DND-41 (cell line): Measurements from ENCODE around the gene CDKN2B-AS1.

Experiments used
- ATAC-seq: fragments of 200-7000 bp; cut with Tn5 transposase; 3 replicates; pipeline ENCODE4 v1.9.1; 2021; ENCODE audit warnings: low read depth; ENCODE audit not compliant: insufficient read depth
- DNase-seq: peaks from one replicate; pipeline ENCODE4 v3.0.0-alpha.2; 2020
- H2AFZ ChIP-seq: 2 replicates; pipeline ENCODE4 v1.6.0; 2012; ENCODE audit warnings: low read depth, low read length
- H3K27ac ChIP-seq: 2 replicates; pipeline ENCODE4 v1.5.1; 2012; ENCODE audit warnings: low read length, inconsistent platforms
- H3K27me3 ChIP-seq: fragments of 200-600 bp; sonication (generic); 2 replicates; pipeline ENCODE4 v1.6.0; 2012; ENCODE audit warnings: low read length, mild to moderate bottlenecking, inconsistent platforms; ENCODE audit not compliant: insufficient read depth, poor library complexity
- H3K36me3 ChIP-seq: 2 replicates; pipeline ENCODE4 v1.5.1; 2012; ENCODE audit warnings: low read length, inconsistent platforms; ENCODE audit not compliant: insufficient read depth
- H3K4me1 ChIP-seq: 2 replicates; pipeline ENCODE4 v1.5.1; 2012; ENCODE audit warnings: mild to moderate bottlenecking, low read length; ENCODE audit not compliant: insufficient read depth
- H3K4me2 ChIP-seq: 2 replicates; pipeline ENCODE4 v1.6.0; 2012; ENCODE audit warnings: mild to moderate bottlenecking, moderate library complexity, low read length, inconsistent platforms; ENCODE audit not compliant: insufficient read depth
- H3K4me3 ChIP-seq, 2 experiments: fragments of 200-600 bp in 1 of 2; shearing (Covaris generic) in 1 of 2; 2 replicates each; pipeline ENCODE4 v1.5.1; 2012 to 2016; ENCODE audit warnings: inconsistent platforms in 2 of 2, low read length in 2 of 2, mild to moderate bottlenecking in 2 of 2, low read depth in 1 of 2, moderate library complexity in 1 of 2
- H3K79me2 ChIP-seq: 2 replicates; pipeline ENCODE4 v1.6.0; 2012; ENCODE audit warnings: low read length, inconsistent platforms; ENCODE audit not compliant: insufficient read depth
- H3K9ac ChIP-seq: 2 replicates; pipeline ENCODE4 v1.6.0; 2012; ENCODE audit warnings: low read depth, mild to moderate bottlenecking, inconsistent platforms, low read length, moderate library complexity
- H3K9me3 ChIP-seq: 2 replicates; pipeline ENCODE4 v1.5.1; 2012; ENCODE audit warnings: low read length, moderate library complexity, mild to moderate bottlenecking, inconsistent platforms; ENCODE audit not compliant: insufficient read depth, severe bottlenecking
- H4K20me1 ChIP-seq: 2 replicates; pipeline ENCODE4 v1.6.0; 2012; ENCODE audit warnings: low read length; ENCODE audit not compliant: insufficient read depth
- EZH2 ChIP-seq: IDR thresholded peaks from 3 replicates; pipeline ENCODE4 v1.6.1; 2012; ENCODE audit warnings: borderline replicate concordance, low read depth, mild to moderate bottlenecking, moderate library complexity, low read length, inconsistent platforms; ENCODE audit not compliant: severe bottlenecking
- TF ChIP-seq, protein P1 (sequence below): IDR thresholded peaks from 2 replicates; pipeline ENCODE4 v1.5.1; 2012; ENCODE audit warnings: borderline replicate concordance, low read length, moderate library complexity, mild to moderate bottlenecking; ENCODE audit not compliant: poor library complexity, severe bottlenecking; ENCODE audit errors: extremely low read depth

The CDKN2B-AS1 gene

DNA sequence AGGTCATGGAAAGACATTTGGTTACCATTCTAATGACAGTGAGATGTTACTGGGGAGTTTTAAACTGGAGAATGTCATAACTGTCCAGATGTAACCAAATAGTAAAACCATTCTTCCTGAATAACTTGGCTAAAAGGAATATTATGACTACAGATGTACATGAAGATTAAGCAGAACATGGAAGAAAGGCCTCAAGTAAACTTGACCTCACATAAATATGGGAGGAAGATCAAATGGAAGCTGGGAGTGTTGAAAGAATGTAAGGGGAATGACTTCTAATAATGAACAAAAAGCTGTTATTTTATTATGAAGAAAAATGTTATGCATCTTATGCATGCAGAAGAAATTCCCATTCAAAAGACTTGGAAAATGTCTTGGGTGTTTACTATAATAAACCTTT, 122.2 kb downstream of the CDKN2B-AS1 start:
- H3K4me2 ChIP-seq, result no peak overlapping the region
- DNase-seq (no peak), ATAC-seq (no peak)
- no peaks in the 10 kb centered on the region for H3K4me1 ChIP-seq
- no peak overlapping the region for H3K4me3 ChIP-seq
- no peaks in the 10 kb centered on the region for H3K36me3 ChIP-seq
- no peak overlapping the region for H2AFZ ChIP-seq
- no peak for TF ChIP-seq EZH2
- TF ChIP-seq, protein P1, sequence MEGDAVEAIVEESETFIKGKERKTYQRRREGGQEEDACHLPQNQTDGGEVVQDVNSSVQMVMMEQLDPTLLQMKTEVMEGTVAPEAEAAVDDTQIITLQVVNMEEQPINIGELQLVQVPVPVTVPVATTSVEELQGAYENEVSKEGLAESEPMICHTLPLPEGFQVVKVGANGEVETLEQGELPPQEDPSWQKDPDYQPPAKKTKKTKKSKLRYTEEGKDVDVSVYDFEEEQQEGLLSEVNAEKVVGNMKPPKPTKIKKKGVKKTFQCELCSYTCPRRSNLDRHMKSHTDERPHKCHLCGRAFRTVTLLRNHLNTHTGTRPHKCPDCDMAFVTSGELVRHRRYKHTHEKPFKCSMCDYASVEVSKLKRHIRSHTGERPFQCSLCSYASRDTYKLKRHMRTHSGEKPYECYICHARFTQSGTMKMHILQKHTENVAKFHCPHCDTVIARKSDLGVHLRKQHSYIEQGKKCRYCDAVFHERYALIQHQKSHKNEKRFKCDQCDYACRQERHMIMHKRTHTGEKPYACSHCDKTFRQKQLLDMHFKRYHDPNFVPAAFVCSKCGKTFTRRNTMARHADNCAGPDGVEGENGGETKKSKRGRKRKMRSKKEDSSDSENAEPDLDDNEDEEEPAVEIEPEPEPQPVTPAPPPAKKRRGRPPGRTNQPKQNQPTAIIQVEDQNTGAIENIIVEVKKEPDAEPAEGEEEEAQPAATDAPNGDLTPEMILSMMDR, result no peak
- no peaks in the 10 kb centered on the region for H3K9me3 ChIP-seq
- H3K9ac ChIP-seq, result no peak overlapping the region
- no peaks in the 10 kb centered on the region for H4K20me1 ChIP-seq
- no peaks in the 10 kb centered on the region for H3K79me2 ChIP-seq
- no peaks in the 10 kb centered on the region for H3K27me3 ChIP-seq
- H3K27ac ChIP-seq, result no peak overlapping the region

DNA sequence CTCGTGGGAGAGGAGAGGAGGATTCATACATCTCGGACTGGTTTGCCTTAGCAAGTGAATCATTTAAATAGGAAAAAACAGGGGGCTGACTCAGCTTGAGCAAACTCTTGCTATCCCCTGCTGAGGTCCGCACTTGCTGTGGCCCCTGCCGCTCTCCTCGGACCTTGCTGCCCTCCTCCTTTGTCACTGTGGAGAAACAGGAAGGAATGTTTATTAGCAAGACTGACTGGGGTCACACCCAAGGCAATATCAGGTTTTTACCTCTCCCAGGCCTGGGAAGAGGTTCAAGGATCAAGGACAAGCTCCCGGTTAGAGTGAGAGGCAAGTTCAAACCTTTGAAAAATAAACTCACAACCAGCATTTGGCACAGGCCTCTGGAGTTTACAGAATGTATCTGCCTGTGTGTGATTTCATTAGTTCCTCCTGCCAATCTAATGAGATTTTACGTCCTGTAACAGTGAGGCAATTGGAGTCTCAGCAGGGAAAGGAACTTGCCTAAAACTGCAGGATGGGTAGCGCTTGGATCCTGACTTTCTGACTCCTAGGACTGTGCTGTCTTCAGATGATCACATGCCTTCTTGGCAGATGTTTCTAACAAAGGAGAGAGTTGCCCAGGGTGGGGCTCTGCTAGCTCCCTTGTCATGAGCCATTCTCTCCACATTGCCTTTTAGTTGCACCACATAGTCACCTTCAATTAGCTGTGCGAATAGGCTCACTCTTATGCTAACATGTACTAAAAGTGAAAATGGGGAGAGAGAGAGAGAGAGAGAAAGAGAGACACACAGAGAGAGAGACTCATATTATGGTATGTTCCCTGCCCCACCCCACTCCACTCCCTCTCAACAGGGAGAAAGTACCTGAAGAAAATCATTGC, 123.2 kb downstream of the CDKN2B-AS1 start:
- Histone ChIP-seq H3K4me1 (no peaks in the 10 kb centered on the region), H3K27me3 (no peaks in the 10 kb centered on the region), H3K9me3 (no peaks in the 10 kb centered on the region), H3K27ac (no peak overlapping the region), H3K36me3 (no peaks in the 10 kb centered on the region), H3K79me2 (no peaks in the 10 kb centered on the region), H4K20me1 (no peaks in the 10 kb centered on the region), H2AFZ (no peak overlapping the region), H3K4me2 (no peak overlapping the region), H3K9ac (no peak overlapping the region), H3K4me3 (no peak overlapping the region)
- ATAC-seq, result 0 out of 3 replicates have a peak, but pooled peaks have one; percentile 34
- no peak for DNase-seq
- no peak for TF ChIP-seq EZH2
- TF ChIP-seq, protein P1, result no peak

DNA sequence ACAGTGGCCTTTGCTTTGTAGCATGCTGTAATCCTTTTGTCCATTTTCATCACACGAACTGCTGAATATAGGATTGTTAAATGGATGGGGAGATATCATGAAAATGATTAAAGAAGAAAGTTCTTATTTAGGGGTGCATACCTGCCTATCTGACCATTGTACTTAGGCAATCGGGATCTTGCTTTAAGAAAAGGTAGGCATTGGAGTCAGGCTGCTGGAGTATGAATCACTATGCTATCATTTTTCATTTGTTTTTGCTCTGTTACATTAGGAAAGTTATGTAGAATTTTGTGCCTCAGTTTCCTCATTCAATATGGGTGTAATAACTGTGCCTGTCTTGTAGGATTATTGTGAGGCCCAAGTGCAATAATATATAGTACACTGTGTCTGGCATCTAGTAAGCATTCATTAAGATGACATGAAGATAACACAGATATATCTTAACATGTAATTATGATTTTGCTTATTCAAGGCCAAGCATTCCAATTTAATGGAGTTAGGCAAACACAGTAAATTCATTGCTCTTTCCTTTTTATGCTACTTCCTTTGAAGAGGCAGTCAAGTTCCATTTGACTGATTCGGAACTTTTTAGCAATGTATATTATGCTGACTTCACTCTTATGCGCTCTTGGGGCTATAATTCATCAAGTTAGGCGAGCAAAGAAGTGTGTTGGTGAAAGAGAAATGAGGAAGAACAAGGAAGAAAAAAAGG, 124.4 kb downstream of the CDKN2B-AS1 start:
- Histone ChIP-seq H4K20me1 (no peaks in the 10 kb centered on the region), H3K27me3 (no peaks in the 10 kb centered on the region), H3K36me3 (no peaks in the 10 kb centered on the region), H3K27ac (no peak overlapping the region), H3K9ac (no peak overlapping the region), H3K9me3 (no peaks in the 10 kb centered on the region), H3K79me2 (no peaks in the 10 kb centered on the region), H3K4me1 (no peaks in the 10 kb centered on the region), H3K4me2 (no peak overlapping the region), H2AFZ (no peak overlapping the region), H3K4me3 (no peak overlapping the region)
- no peak for DNase-seq
- TF ChIP-seq EZH2, result no peak
- TF ChIP-seq, protein P1, result no peak
- no peak for ATAC-seq
